ENCODE results near the gene DMAC2L.

- TF ChIP-seq POLR2A (IDR thresholded peaks at IDR 0.05), result no peak
- peak in 2 of 3 donors; percentile 6 to 34 for TF ChIP-seq POLR2AphosphoS5 (IDR thresholded peaks at IDR 0.05)
- TF ChIP-seq CTCF (IDR thresholded peaks at IDR 0.05), result no peak
- TF ChIP-seq EP300 (IDR thresholded peaks at IDR 0.05; ENCODE audit: low read depth), result no peak
Measured at GRCh38 chr14:50363714-50364111, 51.6 kb downstream of the DMAC2L start.

Data from transverse colon (tissue), 4 donors.